IPS-18c (cell line): ENCODE measurements around the gene WWC2.

ENCODE experiments used
- H3K4me3 ChIP-seq: 2 replicates; pipeline ENCODE4 v1.7.0; 2013; ENCODE audit warnings: low read depth, mild to moderate bottlenecking, low read length, moderate library complexity; ENCODE audit not compliant: insufficient read depth
- H3K9me3 ChIP-seq: one replicate; pipeline ENCODE4 v1.6.1; 2013; ENCODE audit warnings: mild to moderate bottlenecking, low read length, moderate library complexity; ENCODE audit not compliant: control insufficient read depth, insufficient read depth

The WWC2 gene

DNA sequence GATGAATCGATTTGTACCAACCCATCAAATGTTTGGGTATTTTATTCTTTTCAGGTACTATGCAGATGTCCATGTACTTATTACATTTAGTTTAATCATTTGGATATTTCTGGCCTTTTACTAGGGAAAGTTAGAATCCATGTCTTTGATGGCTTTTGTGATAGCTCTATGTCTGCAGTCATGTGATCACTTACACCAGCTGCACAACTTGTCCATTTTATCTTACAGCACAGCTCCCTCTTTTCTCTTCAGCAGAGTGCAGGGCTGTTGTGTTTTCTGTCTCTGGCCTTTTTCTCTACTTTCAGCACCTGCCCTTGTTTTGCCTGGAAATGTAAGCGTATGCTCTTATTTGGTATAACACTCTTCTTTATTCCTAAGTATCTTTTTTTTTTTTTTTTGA lies 30.6 kb downstream of the WWC2 start:
- Histone ChIP-seq H3K9me3 (no peaks in the 10 kb centered on the region), H3K4me3 (no peak overlapping the region)

DNA sequence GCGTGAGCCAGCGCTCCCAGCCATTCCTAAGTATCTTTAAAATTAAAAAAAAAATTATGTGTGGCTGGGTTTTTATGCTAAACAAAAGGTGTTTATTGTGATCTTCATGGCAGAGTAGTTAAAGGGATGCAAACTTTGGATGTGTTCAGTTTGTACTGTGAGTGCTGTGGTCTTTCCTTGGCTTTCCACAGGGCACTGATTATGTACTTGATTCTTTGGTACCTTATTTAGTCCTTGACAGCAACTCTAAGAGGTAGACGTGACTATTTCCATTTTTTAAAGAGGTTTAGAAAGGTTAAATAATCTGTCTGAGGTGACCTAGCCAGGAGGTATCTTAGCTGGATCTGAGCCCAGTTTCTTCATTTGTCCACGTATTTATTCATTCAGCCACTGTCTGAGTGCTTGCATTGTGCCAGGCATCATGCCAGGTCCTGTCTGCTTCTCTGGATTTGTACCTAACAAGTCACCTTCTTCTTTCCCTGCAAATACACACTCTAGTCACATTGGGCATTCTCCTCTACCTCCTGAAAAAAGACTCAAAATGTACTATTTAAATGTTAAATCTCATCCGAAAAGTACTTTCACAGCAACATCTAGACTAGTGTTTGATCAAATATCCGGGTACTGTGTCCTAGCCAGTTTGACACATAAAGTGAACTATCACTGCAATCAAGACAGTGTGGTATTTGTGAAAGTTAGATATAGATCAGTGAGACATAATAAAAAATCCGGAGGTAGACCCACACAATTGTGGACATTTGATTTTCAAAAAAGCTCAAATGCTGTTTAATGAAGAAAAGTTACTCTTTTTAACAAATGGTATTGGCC lies 31.5 kb downstream of the WWC2 start:
- Histone ChIP-seq H3K9me3 (no peaks in the 10 kb centered on the region), H3K4me3 (no peak overlapping the region)

DNA sequence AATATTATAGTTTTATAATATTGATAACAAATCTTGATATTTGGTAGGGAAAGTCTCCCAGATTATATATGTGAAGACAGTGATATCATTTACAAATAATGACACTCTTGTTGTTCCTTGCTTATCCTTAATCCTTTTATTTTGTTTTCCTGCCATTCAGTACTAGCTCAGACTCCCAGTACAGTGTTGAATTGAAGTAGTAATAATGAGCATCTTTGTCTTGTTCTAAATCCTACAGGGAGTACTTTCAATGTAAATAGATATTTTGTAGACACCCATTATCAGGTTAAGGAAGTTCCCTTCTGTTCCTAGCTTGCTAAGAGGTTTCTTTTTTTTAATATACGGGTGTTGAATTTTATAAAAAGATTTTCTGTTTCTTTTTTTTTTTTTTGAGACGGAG lies 33.0 kb downstream of the WWC2 start:
- no peaks in the 10 kb centered on the region for H3K9me3 ChIP-seq
- H3K4me3 ChIP-seq: no peak overlapping the region

DNA sequence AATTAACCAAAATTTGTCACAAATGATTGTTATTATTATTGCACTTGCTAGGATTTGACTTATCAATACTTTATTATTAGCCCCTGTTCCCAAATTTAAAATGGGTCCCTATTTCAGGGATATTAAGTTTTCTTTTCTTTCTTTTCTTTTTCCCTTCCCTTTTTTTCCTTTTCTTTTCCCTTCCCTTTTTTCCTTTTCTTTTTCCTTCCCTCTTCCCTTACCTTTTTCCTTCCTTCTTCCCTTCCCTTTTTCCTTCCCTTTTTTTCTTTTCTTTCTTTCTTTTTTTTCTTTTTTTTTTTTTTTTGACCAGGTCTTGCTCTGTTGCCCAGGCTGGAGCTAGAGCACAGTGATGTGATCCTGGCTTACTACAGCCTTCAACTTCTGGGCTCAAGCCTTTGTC lies 33.8 kb downstream of the WWC2 start:
- no peak overlapping the region for H3K4me3 ChIP-seq
- H3K9me3 ChIP-seq: no peaks in the 10 kb centered on the region

DNA sequence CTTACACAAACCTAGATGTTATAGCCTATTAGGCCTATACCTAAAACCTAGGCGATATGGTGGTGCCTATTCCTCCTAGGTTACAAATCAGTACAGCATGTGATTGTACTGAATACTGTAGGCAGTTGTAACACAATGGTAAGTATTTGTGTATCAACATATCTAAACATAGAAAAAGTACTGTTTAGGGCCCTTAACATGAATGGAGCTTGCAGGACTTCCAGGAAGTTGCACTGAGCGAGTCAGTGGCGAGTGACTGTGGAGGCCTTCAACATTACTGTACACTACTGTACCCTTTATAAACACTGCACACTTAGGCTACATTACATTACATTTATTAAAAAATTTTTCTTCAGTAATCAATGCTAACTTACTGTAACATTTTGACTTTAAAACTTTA lies 37.8 kb downstream of the WWC2 start:
- Histone ChIP-seq H3K9me3 (no peaks in the 10 kb centered on the region), H3K4me3 (no peak overlapping the region)

DNA sequence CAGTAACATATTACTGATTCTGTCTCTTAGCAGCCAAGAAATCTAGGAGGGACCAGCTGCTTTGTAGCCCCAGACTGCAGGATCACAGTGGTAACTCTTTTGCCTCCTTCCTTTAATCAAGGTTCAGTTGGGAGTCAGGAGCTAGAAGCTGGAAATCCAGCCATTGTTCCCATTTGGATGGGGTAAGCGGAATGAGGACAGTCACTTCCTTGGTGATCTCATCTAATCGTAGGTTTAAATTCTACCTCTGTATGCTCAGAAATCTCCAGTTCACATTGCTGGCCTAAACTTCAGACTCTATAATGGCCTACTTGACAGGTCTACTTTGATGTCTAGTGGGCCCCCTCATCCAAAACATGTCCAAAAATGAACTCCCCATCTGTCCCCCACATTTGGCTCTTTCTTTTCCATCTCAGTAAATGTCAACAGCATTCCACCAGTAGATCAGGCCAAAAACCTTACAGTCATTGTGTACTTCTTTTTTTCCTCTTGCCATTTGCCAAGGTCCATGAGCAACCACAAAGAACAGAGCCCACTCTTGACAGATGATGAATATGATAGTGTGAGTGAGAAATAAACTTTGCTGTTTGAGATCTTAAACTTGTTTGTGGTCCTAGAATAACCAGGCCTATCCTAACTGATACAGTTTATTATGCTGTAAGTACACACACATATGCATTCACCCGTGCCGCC lies 40.1 kb downstream of the WWC2 start:
- Histone ChIP-seq H3K4me3 (no peak overlapping the region), H3K9me3 (no peaks in the 10 kb centered on the region)

DNA sequence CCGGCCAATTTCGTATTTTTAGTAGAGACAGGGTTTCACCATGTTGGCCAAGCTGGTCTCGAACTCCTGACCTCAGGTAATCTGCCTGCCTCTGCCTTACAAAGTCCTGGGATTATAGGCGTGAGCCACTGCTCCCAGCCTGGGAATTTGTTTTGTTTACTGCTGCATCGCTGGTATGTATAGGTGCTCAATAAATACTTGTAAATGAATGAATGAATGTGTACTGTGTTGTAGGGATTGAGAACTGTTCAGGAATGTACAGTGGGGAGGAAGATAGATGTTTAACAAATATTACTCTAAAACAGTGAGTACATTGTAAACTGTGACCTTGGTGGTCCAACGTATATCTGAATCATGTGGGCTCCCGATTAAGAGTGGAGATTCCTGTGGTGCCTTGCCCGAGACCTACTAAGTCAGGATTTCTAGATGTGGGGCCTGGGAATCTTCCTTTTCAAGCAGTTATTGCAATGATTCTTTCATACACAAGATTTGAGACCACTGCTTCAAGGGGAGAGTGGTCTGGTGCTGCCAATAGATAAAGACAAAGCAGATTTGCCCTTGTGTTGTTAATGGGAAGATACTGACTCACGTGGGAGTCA lies 41.0 kb downstream of the WWC2 start:
- Histone ChIP-seq H3K4me3 (no peak overlapping the region), H3K9me3 (no peaks in the 10 kb centered on the region)

DNA sequence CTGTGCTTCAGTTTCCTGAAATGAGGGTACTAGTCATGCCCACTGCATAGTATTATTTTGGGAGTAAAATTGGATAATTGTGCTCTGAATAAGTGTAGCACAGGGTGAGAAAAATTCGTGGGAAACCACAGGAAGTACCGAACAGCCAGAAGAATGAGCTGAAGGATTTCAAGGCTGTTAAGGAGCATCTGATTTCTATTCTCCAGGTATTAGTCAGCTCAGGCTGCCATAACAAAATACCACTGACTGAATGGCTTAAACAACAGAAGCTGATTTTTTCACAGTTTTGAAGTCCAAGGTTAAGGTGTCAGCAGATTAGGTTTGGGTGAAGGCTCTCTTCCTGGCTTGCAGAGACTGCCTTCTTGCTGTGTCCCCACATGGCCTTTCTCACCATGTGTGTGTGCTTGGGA lies 41.9 kb downstream of the WWC2 start:
- Histone ChIP-seq H3K4me3 (no peak overlapping the region), H3K9me3 (no peaks in the 10 kb centered on the region)

DNA sequence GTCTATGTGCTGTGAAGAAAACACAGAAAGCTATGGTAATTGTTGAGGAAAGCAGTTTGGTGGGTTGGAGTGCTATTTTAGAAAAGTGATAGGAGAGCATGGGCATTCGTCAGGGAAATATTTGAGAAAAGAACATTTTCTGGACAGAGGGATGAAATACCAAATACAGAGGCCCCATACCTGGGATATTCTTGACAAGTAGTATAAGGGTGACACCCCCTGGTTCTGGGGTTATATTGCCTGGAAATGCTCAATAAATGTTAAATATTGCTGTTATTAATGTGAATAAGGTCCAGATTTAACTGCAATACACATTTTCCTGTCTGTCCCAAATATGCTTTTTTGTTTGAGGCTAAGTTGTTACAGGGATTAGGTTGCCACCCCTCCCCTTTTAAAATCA lies 42.9 kb downstream of the WWC2 start:
- H3K4me3 ChIP-seq: no peak overlapping the region
- no peaks in the 10 kb centered on the region for H3K9me3 ChIP-seq

DNA sequence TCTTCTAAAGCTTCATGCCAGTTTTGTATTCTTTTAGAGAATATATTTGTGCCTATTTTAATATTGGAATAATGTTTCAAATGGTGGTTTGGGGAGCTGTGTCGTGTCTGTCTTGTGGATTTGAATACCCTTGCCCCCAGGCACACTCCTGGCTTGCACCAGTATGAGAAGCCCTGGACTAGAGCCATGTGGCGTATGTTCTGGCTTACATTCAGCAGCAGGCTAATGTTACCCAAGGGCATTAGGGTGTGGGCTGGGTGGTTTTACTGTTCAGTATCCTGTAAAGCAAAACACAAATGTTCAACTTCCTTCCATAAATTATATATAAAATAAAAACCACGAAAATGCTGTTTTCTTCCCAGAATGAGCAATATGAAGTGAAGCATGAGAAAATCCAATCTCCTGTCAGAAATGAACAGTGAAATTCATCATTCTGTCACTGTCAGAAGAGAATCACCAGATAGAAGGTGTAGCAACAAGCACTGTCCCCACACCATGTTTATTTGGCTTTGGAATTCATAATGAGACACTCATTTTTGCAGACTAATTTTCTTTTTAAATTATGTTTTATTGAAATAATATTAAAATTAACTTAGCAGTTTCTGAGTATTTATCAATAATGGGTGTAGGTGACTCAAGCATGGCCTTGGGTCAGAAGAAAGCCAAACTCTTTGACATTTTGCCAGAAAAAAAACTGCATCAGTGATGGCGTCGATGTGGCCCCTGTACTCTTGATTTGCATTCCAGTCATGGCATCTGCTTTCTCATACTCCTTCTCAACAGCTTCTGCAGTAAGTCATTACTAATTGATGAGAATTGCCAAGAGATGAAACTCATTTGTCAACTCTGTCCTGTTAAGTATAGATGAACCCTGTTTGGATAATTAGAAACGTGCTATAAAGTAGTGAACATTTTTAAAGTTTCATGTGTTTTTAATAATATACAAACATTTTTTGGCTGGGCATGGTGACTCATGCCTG lies 43.8 kb downstream of the WWC2 start:
- H3K4me3 ChIP-seq: no peak overlapping the region
- no peaks in the 10 kb centered on the region for H3K9me3 ChIP-seq

DNA sequence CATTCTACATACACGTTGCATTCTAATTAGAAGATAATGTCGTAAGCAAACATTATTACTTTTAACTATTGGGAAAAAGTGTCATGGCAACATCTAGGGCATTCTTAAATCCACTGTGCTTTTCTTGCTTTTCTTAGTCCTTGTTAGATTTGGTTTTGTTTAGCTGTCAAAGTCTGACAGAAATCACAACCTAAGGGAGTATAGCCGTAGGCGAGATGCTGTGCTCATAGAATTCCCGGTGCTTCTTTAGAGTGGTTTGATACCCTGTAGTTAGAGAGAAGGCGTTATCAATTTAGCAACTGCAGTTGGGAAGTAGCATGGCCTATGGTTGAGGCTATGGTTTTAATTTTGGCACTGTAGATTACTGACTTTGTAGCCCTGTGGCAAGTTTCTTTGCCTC lies 45.7 kb downstream of the WWC2 start:
- no peaks in the 10 kb centered on the region for H3K9me3 ChIP-seq
- H3K4me3 ChIP-seq: no peak overlapping the region

DNA sequence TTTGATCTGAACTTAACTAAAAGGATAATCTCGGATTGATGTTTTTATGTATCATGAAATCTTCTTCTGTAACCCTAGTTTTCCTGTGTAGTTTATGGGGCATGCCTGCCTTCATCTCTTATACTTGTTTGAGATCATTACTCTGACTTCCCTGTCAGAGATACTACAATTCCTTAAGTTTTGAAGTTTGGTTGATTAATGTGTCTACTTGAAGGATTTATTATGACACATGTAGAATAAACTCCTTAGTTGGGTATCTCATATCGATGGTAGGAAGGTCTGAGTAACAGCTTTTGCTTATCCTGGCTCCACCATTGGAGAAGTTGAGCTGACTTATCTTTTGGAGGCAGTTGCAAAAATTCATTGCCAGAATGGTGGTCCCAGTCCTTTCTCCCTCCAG lies 46.7 kb downstream of the WWC2 start:
- H3K9me3 ChIP-seq: no peaks in the 10 kb centered on the region

DNA sequence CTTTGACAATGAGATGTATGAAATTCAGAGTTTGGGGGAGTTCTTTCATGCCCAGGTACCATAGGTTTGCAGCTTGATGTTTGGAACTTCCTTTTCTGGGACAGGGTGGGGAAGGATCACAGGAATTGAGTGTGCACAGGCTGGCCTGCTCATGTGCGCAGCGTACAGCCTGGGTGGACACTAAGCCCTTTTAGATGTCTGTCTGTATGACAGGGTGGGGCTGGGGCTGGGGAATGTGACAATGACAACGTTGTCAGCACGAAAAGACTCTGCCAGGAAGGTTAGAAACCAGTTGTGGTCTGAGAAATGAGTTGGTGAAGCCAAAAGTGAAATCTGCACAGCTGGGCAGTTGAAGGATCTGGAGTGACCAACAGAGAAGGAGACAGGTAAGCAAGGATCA lies 47.4 kb downstream of the WWC2 start:
- H3K4me3 ChIP-seq: no peak overlapping the region
- H3K9me3 ChIP-seq: no peaks in the 10 kb centered on the region

More for the DNA sequence above, 46.7 kb downstream of the WWC2 start:
- H3K4me3 ChIP-seq: no peak overlapping the region

DNA sequence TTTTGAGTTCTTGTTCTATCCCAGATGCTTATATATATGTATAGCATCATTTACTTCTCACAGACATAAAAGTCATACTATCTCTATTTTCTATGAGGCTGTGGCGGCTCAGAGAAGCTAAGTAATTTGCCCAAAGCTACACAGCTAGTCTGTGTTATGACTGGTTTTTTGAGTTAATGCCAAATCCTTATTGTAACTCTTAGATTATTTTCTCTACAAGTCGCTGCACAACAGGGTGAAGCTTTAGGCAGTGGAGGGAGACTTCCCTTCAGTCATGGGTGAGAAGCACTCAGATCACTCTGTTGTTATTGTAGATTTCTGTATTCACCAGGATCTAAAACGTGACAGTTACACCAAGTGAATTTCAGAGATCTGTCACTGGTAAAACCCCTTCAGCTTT lies 48.1 kb downstream of the WWC2 start:
- Histone ChIP-seq H3K4me3 (no peak overlapping the region), H3K9me3 (no peaks in the 10 kb centered on the region)

DNA sequence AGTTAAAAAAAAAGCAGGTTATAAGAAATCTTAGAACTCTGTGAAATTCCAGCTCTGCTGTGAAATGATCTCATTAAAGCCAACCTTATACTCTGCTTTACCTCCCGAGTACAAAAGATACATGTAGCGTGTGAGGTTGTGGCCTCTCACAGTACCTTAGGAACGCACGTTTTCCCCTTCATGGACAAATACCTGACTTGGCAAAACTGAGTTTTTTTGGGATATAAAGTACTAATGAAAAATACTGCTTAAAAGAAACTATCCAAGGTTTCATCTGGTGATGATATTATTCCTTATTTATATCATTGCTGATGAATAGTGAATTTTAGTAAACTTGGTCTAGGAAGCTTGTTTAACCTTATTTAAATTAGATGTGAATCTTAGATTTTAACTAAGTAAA lies 48.9 kb downstream of the WWC2 start:
- Histone ChIP-seq H3K9me3 (no peaks in the 10 kb centered on the region), H3K4me3 (no peak overlapping the region)

DNA sequence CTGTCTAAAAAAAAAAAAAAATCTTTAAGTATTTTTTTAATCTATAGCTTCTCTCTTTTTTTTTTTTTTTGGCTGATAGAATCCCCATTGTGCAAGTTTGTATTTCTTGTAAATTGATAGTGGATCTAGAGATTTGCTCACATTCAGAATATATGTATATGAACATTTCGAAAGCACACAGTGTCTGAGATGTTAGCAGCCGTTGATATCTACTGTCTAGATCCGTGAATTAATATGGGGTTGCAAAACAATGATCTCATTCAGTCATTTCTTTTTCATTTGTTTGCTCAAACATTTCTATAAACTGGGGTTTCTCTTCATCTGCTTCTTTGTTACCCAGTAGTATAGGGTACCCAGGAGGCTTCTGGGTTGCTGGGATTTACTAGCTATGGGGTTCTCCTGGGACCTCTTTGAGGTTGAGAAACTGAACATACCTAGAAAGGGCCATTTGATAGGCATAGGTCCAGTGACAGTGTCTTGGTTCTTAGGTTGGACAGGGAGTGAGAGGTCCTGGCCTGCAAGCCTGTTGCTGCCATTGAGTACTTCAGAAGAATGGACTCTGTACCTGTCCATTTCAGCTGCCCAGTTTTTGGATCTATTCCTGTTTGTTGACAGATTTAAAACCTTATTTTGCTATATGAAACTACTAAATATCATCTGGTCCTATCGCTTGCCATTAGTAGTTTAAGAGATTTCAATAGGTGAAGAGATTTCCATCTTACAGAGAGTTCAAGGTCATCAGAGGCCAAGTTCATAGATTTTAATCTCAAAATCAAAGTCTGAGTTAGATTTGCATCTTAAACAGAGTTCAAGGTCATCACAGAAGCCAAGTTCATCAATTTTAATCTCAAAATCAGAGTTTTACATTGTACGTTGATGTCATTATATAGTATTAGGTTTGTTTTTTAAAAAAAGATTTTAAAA lies 50.8 kb downstream of the WWC2 start:
- no peaks in the 10 kb centered on the region for H3K9me3 ChIP-seq
- H3K4me3 ChIP-seq: no peak overlapping the region
